Dermis blood vessel endothelial cell (primary cell): ENCODE data around the gene LPAR3. TPM values are rescaled to one million over a fixed set of nuclear protein-coding genes. Genes with fewer than 3 reads are reported as not detected.

Experiments used
- DNase-seq: peaks from one replicate; pipeline ENCODE4 v3.0.0; 2010
- total RNA-seq: library from RNA; depleted of rRNA; stranded (reverse); fragments of >200 nt; gene quantifications from 2 replicates; pipeline ENCODE4 v1.2.3, GENCODE V29; 2014

The LPAR3 gene
- total RNA-seq, 1 donor from 2014 or later: 0.17 TPM

DNA sequence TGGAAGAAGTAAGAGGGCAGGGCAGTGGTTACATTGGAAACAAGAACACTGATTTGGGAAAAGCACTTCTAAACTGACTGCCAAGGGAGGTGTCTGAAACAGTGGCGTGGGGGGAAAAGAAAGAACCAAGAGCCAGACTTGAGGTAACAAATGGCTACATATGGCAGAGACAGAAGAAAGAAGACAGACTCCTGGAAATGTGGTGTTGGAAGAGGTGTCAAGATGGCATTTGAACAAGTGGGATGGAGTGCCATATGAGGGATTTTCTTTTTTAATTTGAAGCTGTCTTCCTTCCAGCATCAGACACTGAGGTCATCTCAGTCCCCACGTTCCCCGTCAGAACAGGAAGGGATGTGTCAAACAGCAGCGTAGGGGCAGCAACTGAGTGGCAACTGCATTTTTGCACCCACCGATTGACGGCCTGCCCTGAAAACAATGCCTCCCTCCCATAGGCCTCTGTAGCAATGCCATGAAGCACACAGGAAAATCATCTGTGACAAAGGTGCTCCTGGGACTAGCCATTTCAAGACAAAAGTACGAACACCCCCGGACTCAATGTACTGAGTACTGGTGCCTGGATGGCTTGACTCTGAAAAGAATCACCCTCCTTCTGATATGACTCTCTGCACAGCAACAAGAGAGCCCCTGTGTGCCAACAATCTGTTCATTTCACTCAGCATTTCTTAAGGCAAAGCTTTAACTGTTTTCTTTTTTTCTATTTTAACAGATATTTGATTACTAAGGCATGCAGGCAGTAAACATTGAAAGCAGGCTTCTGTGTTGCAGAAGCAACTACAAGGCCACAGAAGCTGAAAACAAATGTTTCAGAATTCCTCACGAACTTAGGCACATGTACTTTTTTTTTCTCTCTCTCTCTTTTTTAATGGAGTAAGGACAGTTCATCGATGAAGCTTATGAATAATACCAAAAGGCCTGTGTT lies 37.0 kb downstream of the LPAR3 start:
- peak; percentile 8 for DNase-seq

- DNase-seq: no peak
Observed at GRCh38 chr1:84855168-84855567, 37.8 kb downstream of the LPAR3 start.

- DNase-seq: peak; percentile 87
Observed at GRCh38 chr1:84853741-84854721, 39.0 kb downstream of the LPAR3 start.

GRCh38 chr1:84851839-84852238 lies 41.2 kb downstream of the LPAR3 start:
- DNase-seq: no peak

DNA sequence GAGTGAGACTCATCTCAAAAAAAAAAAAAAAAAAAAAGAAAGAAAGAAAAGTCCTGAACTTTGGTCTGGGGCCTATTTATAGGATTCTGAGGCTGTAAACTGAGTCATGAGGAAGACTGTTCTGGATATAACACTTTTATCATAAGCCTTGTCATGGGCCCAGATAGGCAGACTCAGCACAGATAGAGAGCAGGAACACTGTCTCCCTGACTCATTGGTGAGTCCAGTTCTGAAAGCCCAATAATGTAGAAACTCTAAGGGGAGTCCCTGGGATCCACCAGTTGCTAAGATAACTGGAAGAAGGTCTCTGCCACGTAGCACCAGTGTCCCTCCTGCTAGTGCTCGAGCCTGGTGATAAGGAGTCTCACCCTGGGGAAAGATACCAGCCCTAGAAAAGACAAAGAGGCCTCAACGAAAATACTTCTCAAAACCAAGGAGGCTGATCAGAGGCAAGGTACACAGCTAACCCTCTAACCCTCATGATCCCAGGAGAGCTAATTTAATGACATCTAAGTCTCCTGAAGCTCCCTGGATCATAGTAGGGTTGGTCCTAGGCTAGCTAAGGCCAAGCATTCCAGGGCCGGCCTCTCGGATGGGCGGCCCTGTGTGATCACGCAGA lies 43.5 kb downstream of the LPAR3 start:
- no peak for DNase-seq

GRCh38 chr1:84847253-84848250 lies 45.5 kb downstream of the LPAR3 start:
- DNase-seq: peak; percentile 78

DNA sequence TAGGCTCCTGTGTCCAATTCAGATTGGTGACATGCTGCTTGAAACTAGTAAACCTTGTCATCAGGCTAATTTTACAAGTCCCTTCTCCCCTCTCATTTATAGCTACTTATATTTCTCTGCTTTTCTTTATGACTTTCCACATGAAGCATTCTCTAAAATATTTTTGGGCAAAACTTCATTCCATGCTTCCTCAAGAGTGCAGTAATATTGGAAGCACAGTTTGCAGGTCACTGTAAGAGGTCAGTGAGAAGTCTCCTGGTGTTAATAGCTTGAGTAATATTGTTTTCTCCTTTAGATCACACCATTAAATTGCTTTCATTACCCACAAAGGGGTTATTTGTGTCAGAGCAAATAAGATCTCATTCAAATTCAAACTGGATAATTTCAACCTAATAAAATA lies 46.6 kb downstream of the LPAR3 start:
- DNase-seq: no peak

GRCh38 chr1:84845357-84845756 lies 47.6 kb downstream of the LPAR3 start:
- no peak for DNase-seq

DNA sequence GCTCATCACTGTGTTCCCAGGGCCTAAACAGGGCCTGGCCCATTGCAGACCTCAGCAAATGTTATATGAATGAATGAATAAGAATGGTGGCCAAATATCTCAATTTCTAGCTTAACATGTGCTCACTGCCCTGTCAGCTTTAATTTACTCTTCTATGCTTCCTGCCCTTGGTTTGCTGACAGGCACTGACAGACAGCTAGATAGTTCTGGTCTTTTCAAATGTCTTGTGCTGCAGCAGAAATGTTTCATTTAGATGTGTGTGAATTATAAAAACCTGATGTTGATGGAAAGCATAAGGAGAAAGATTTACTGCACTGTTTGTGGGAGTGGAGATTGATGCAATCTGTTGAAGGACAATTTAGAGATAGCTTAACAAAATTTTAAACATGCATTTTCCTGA lies 48.9 kb downstream of the LPAR3 start:
- DNase-seq: no peak

DNA sequence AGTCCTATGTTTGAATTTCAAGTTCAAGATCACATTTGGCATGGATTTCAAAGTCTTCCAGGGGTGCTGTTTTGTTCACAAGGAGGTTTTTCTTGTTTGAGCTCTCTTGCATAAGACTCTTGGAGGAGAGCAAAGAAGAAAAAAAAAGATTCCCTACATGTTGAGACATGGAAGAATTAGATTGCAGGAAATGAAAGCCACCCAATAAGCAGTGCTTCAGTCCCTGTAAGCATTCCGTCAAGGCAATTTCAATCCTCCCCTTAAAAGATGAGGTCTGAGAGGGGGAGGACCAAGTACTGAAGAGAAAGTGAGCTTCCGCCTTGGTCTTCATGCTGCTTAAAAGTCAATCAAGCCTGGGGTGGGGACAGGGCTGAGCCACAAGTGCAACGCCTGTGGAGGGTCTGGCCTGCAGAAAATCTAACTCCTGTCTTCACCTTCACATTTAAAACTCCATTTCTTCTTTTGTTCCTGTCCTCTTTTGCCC lies 50.2 kb downstream of the LPAR3 start:
- no peak for DNase-seq

- DNase-seq: no peak
Observed at GRCh38 chr1:84841971-84842370, 51.0 kb downstream of the LPAR3 start.

GRCh38 chr1:84840346-84840745 lies 52.7 kb downstream of the LPAR3 start:
- DNase-seq: no peak

- DNase-seq: no peak
Observed at GRCh38 chr1:84839544-84839943, 53.5 kb downstream of the LPAR3 start.

GRCh38 chr1:84836145-84836544 lies 56.9 kb downstream of the LPAR3 start:
- no peak for DNase-seq

- no peak for DNase-seq
Observed at GRCh38 chr1:84835169-84835568, 57.8 kb downstream of the LPAR3 start.

DNA sequence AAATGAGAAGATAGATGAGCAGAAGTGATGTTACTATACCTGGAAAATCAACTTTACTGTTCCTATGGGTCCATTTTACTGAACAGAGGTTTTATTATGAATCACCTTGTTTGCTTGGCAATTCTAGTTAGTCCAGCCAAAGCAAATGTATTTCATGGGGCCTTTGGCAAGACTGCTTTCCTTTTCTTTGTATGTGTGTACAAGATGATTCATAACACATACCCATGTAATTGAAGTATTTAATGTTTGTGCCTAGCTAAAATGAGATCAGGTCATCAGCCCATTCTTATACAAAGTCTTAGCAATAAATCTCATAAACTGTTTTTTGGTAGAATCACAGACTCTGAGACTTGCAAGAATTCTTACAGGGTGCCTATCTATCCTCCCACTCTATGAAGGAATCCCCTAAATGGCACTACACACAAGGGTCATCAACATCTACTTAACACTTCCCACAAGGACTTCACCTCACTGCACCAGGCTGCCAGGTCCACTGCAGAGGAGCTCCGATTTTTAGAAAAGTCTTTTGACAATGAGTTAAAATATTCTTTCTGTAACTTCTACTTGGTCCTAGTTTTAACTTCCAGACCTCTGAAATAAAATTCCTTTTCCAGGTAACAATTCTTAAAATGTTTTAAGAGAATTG lies 58.5 kb downstream of the LPAR3 start:
- DNase-seq: peak; percentile 25

DNA sequence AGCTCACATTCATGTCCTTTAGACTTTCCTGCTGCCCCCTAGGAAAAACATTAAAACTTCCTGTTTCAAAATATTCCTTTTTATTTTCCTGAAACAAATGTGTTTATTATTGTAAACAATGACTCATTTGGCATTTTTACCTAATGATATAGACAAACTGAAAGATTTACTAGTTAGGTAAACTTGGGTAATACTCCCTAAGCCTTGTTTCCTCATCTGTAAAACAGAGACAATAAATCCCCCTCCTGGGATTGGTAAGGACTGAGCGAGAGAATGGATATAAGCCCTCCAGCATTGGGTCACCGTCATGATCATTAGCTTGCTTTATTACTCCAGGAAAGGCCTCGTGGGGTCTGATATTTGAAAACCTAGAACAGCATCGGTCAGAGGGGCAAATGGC lies 59.8 kb downstream of the LPAR3 start:
- no peak for DNase-seq

- no peak for DNase-seq
Observed at GRCh38 chr1:84830136-84830535, 62.9 kb downstream of the LPAR3 start.

- DNase-seq: no peak
Observed at GRCh38 chr1:84827976-84828375, 65.0 kb downstream of the LPAR3 start.

GRCh38 chr1:84827555-84827954 lies 65.5 kb downstream of the LPAR3 start:
- no peak for DNase-seq

DNA sequence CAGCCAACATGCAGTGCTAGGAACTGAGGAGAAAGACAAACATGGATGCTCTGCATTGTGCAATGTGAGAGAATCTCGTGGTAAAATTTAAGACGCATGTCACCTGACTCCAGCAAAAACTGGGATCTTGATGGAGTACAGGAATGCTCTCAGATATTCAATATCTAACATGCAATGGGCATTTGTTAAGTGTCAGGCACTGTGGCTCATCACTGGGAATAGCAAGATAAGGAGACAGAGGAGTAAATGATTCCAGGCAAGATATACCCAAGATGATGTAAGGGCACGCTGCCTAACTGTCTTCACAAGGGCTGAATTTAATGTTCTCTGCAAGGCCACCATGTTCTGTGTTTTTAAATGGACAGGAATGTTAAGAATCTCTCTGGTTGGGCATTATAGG lies 67.8 kb downstream of the LPAR3 start:
- no peak for DNase-seq
